SK-N-SH (cell line): ENCODE measurements around the gene ALDH5A1. TPM values are rescaled to one million over a fixed set of nuclear protein-coding genes. Genes with fewer than 3 reads are reported as not detected.

Source experiments
- CTCF ChIA-PET: fragments of 300-600, 350-600 bp; formaldehyde crosslinking; extraction: SDS; loops from one replicate; lab custom pipeline; 2021; lab: Yijun Ruan, JAX
- POLR2A ChIA-PET: fragments of 350-600 bp; sonication (Branson Sonifier 250); formaldehyde crosslinking; extraction: SDS; loops from one replicate; lab custom pipeline; 2020; ENCODE audit warnings: antibody characterized with exemption, inconsistent platforms; lab: Yijun Ruan, JAX
- DNase-seq: peaks from one replicate; pipeline ENCODE4 v3.0.0; 2012
- H2AFZ ChIP-seq: fragments of 200-600 bp; sonication (generic); 2 replicates; pipeline ENCODE4 v1.8.1; 2016; ENCODE audit warnings: antibody characterized with exemption, mild to moderate bottlenecking, low read depth
- H3F3A ChIP-seq: fragments of 200-600 bp; sonication (generic); replicated peaks from 2 replicates; pipeline ENCODE3; 2016; ENCODE audit warnings: antibody characterized with exemption, mild to moderate bottlenecking; ENCODE audit not compliant: insufficient read depth
- H3K27ac ChIP-seq, 2 experiments: fragments of 200-500 bp in 1 of 2; fragments of 200-600 bp in 1 of 2; sonication (Bioruptor generic) in 1 of 2; sonication (generic), shearing (Covaris generic) in 1 of 2; 2 replicates each; pipeline versions ENCODE4 v1.5.1 to v1.6.1; 2014 to 2016; ENCODE audit warnings: low read depth in 2 of 2, inconsistent platforms in 1 of 2, low read length in 1 of 2, mild to moderate bottlenecking in 1 of 2, mixed read lengths in 1 of 2
- H3K27me3 ChIP-seq: fragments of 200-600 bp; sonication (generic), shearing (Covaris generic); 2 replicates; pipeline ENCODE4 v1.6.1; 2016; ENCODE audit warnings: mixed run types; ENCODE audit not compliant: insufficient read depth
- H3K36me3 ChIP-seq, 2 experiments: fragments of 200-500 bp in 1 of 2; fragments of 200-600 bp in 1 of 2; sonication (Bioruptor generic) in 1 of 2; sonication (generic) in 1 of 2; replicated peaks in 1 of 2; 2 replicates each; pipeline versions ENCODE3 to v1.5.1; 2014 to 2016; ENCODE audit warnings: low read length in 1 of 2, mild to moderate bottlenecking in 1 of 2; ENCODE audit not compliant: insufficient read depth in 2 of 2, control insufficient read depth in 1 of 2
- H3K4me1 ChIP-seq, 2 experiments: fragments of 200-500 bp in 1 of 2; fragments of 200-600 bp in 1 of 2; sonication (Bioruptor generic) in 1 of 2; sonication (generic), shearing (Covaris generic) in 1 of 2; 2 replicates each; pipeline versions ENCODE4 v1.5.1 to v1.6.1; 2014 to 2016; ENCODE audit warnings: low read depth in 1 of 2, low read length in 1 of 2, mixed run types in 1 of 2; ENCODE audit not compliant: insufficient read depth in 2 of 2, control insufficient read depth in 1 of 2
- H3K4me2 ChIP-seq: fragments of 200-600 bp; sonication (generic), shearing (Covaris generic); 2 replicates; pipeline ENCODE4 v1.6.1; 2017; ENCODE audit warnings: mixed run types
- H3K4me3 ChIP-seq, 2 experiments: fragments of 200-500 bp in 1 of 2; fragments of 200-600 bp in 1 of 2; sonication (Bioruptor generic) in 1 of 2; sonication (generic), shearing (Covaris generic) in 1 of 2; 2 replicates each; pipeline versions ENCODE4 v1.5.1 to v1.8.1; 2014 to 2016; ENCODE audit warnings: low read depth in 2 of 2, inconsistent platforms in 1 of 2, low read length in 1 of 2, mild to moderate bottlenecking in 1 of 2, mixed read lengths in 1 of 2, moderate library complexity in 1 of 2
- H3K79me2 ChIP-seq: fragments of 200-600 bp; sonication (generic); 2 replicates; pipeline ENCODE4 v1.8.1; 2017; ENCODE audit warnings: mild to moderate bottlenecking; ENCODE audit not compliant: insufficient read depth
- H3K9ac ChIP-seq: fragments of 200-600 bp; sonication (generic); 2 replicates; pipeline ENCODE4 v1.6.1; 2017; ENCODE audit warnings: mixed run types
- H3K9me2 ChIP-seq: fragments of 200-600 bp; sonication (generic); 2 replicates; pipeline ENCODE4 v1.6.1; 2017; ENCODE audit warnings: mixed run types
- H3K9me3 ChIP-seq: fragments of 200-600 bp; sonication (generic); 2 replicates; pipeline ENCODE4 v1.6.1; 2017; ENCODE audit warnings: mixed run types, mild to moderate bottlenecking, moderate library complexity
- H4K20me1 ChIP-seq: fragments of 200-600 bp; sonication (generic); 2 replicates; pipeline ENCODE4 v1.6.1; 2017; ENCODE audit warnings: mild to moderate bottlenecking, mixed run types; ENCODE audit not compliant: insufficient read depth
- ELF1 ChIP-seq: IDR thresholded peaks from 2 replicates; pipeline ENCODE4 v1.4.0; 2012
- EP300 ChIP-seq, 2 experiments: IDR thresholded peaks; 2 replicates each; pipeline versions ENCODE4 v1.4.0 to v1.6.1; 2012; ENCODE audit warnings: borderline replicate concordance in 1 of 2, low read depth in 1 of 2, low read length in 1 of 2
- FOXJ3 ChIP-seq: sonication (generic); formaldehyde crosslinking; IDR thresholded peaks from 2 replicates; pipeline ENCODE4 v1.5.1; 2020; ENCODE audit warnings: mild to moderate bottlenecking, missing genetic modification reagents
- FOXM1 ChIP-seq: IDR thresholded peaks from 2 replicates; pipeline ENCODE4 v1.4.0; 2012; ENCODE audit warnings: low read depth, mild to moderate bottlenecking
- GABPA ChIP-seq: IDR thresholded peaks from 2 replicates; pipeline ENCODE4 v1.4.0; 2012; ENCODE audit warnings: low read depth, mild to moderate bottlenecking
- GATA2 ChIP-seq: sonication (generic); formaldehyde crosslinking; IDR thresholded peaks from 2 replicates; pipeline ENCODE4 v1.5.0; 2020; ENCODE audit warnings: mild to moderate bottlenecking, missing genetic modification reagents
- IRF3 ChIP-seq: fragments of 150-350 bp; IDR thresholded peaks from 2 replicates; pipeline ENCODE4 v1.6.1; 2016; ENCODE audit warnings: mild to moderate bottlenecking, low read depth, low read length
- JUND ChIP-seq: IDR thresholded peaks from 2 replicates; pipeline ENCODE4 v1.4.0; 2012
- MAX ChIP-seq: IDR thresholded peaks from 2 replicates; pipeline ENCODE4 v1.4.0; 2012; ENCODE audit warnings: low read depth
- MXI1 ChIP-seq: IDR thresholded peaks from 2 replicates; pipeline ENCODE4 v1.6.1; 2012; ENCODE audit warnings: mild to moderate bottlenecking, low read depth, low read length, improper control_type of control experiment
- NRF1 ChIP-seq: IDR thresholded peaks from 2 replicates; pipeline ENCODE4 v1.6.1; 2012; ENCODE audit warnings: low read depth, mild to moderate bottlenecking, low read length
- PBX3 ChIP-seq: IDR thresholded peaks from 2 replicates; pipeline ENCODE4; 2012
- RAD21 ChIP-seq: IDR thresholded peaks from 2 replicates; pipeline ENCODE4 v1.6.1; 2012; ENCODE audit warnings: mild to moderate bottlenecking, low read length
- RFX5 ChIP-seq: IDR thresholded peaks from 2 replicates; pipeline ENCODE4 v1.6.1; 2012; ENCODE audit warnings: mild to moderate bottlenecking, improper control_type of control experiment, low read length
- SMC3 ChIP-seq: IDR thresholded peaks from 2 replicates; pipeline ENCODE4 v1.6.1; 2012; ENCODE audit warnings: low read depth, low read length, improper control_type of control experiment
- TAF1 ChIP-seq: IDR thresholded peaks from 2 replicates; pipeline ENCODE4 v1.6.1; 2012; ENCODE audit warnings: low read depth, mild to moderate bottlenecking, low read length, moderate library complexity, borderline replicate concordance
- TCF12 ChIP-seq: IDR thresholded peaks from 2 replicates; pipeline ENCODE4 v1.4.0; 2012
- USF1 ChIP-seq: IDR thresholded peaks from 2 replicates; pipeline ENCODE4 v1.4.0; 2012; ENCODE audit warnings: low read depth, borderline replicate concordance
- USF2 ChIP-seq: fragments of 150-350 bp; IDR thresholded peaks from 2 replicates; pipeline ENCODE4 v1.6.1; 2017; ENCODE audit warnings: antibody characterized with exemption, low read length, low read depth, borderline replicate concordance
- YY1 ChIP-seq: IDR thresholded peaks from 2 replicates; pipeline ENCODE4 v1.4.0; 2012; ENCODE audit warnings: low read depth, mild to moderate bottlenecking
- ZBTB33 ChIP-seq: IDR thresholded peaks from 2 replicates; pipeline ENCODE4 v1.4.0; 2012; ENCODE audit warnings: low read depth, borderline replicate concordance
- WGBS: methylation state at CpG from one replicate; pipeline ENCODE4 v1.1.6; 2017; ENCODE audit warnings: low lambda C conversion rate; 5-methylcytosine and 5-hydroxymethylcytosine counted together
- polyA plus RNA-seq, 3 experiments: library from polyadenylated mRNA; depleted of rRNA; stranded (reverse); fragments of >200 nt; gene quantifications; 2 replicates each; pipeline ENCODE4 v1.2.3, GENCODE V29; 2012

ALDH5A1 gene
- polyA plus RNA-seq, 1 of the 3 experiments (the other 2 are of a cell fraction): 3.0 TPM

GRCh38 chr6:24500683-24501082, 5.9 kb downstream of the ALDH5A1 start:
- TF ChIP-seq PBX3 (no peak), FOXM1 (no peak), JUND (no peak), USF1 (no peak), USF2 (no peak), TCF12 (no peak), NRF1 (no peak), MXI1 (no peak)
- Histone ChIP-seq H3K9me3 (no peaks in the 10 kb centered on the region), H3K36me3 (no peaks in the 10 kb centered on the region), H3K27me3 (no peaks in the 10 kb centered on the region), H3K9ac (no peak overlapping the region), H3K79me2 (no peaks in the 10 kb centered on the region), H2AFZ (no peak overlapping the region), H3K4me1 (peaks cover 0 to 7% of the 10 kb centered on the region in 2 experiments; a peak in 1 of 4 replicates), H4K20me1 (no peaks in the 10 kb centered on the region), H3F3A (no peaks in the 10 kb centered on the region), H3K27ac (no peak overlapping the region), H3K4me2 (no peak overlapping the region), H3K9me2 (no peaks in the 10 kb centered on the region), H3K4me3 (no peak overlapping the region)
- ChIA-PET CTCF (interaction anchor here (0.7 to 1.4 kb wide), 3 partner anchors 49 to 698 kb away, joined by 3 read pairs; no protein-coding TSS in a partner anchor), POLR2A (no interaction called here)
- no peak for DNase-seq
- 74% methylated on average over 3 of the region's 3 CpGs for WGBS

- H3K4me1 ChIP-seq: peaks cover 0 to 6% of the 10 kb centered on the region in 2 experiments; a peak in 1 of 4 replicates
- no peak overlapping the region for H3K4me3 ChIP-seq
- H3K4me2 ChIP-seq: no peak overlapping the region
- no peaks in the 10 kb centered on the region for H3K9me2 ChIP-seq
- H4K20me1 ChIP-seq: no peaks in the 10 kb centered on the region
- CTCF ChIA-PET: interaction anchor here (0.7 to 1.4 kb wide), 3 partner anchors 48 to 699 kb away, joined by 3 read pairs; no protein-coding TSS in a partner anchor
- H3K9ac ChIP-seq: no peak overlapping the region
- no peak overlapping the region for H2AFZ ChIP-seq
- no peak overlapping the region for H3K27ac ChIP-seq
- no peaks in the 10 kb centered on the region for H3K9me3 ChIP-seq
- no peak for DNase-seq
- H3K27me3 ChIP-seq: no peaks in the 10 kb centered on the region
- 66% methylated on average over 2 of the region's 2 CpGs for WGBS
- no peaks in the 10 kb centered on the region for H3F3A ChIP-seq
- no peaks in the 10 kb centered on the region for H3K36me3 ChIP-seq
- POLR2A ChIA-PET: no interaction called here
- no peaks in the 10 kb centered on the region for H3K79me2 ChIP-seq
- TF ChIP-seq IRF3: no peak
- TF ChIP-seq TCF12: no peak
- no peak for TF ChIP-seq EP300 (IDR thresholded peaks at IDR 0.05; ENCODE audit: borderline replicate concordance in 1 of 2, low read depth in 1 of 2, low read length in 1 of 2)
- TF ChIP-seq GABPA: no peak
- no peak for TF ChIP-seq FOXM1
- no peak for TF ChIP-seq MAX
- TF ChIP-seq ZBTB33: no peak
- no peak for TF ChIP-seq SMC3
- no peak for TF ChIP-seq GATA2 (CRISPR knock-in tag)
- TF ChIP-seq TAF1: no peak
- no peak for TF ChIP-seq YY1
- TF ChIP-seq RFX5: no peak
- no peak for TF ChIP-seq USF2
- no peak for TF ChIP-seq FOXJ3
- TF ChIP-seq RAD21: no peak
- TF ChIP-seq ELF1: no peak
These were observed 6.6 kb downstream of the ALDH5A1 start for GRCh38 chr6:24501374-24501773.
